ENCODE results near the gene SIGLEC8.

Gene SIGLEC8

DNA sequence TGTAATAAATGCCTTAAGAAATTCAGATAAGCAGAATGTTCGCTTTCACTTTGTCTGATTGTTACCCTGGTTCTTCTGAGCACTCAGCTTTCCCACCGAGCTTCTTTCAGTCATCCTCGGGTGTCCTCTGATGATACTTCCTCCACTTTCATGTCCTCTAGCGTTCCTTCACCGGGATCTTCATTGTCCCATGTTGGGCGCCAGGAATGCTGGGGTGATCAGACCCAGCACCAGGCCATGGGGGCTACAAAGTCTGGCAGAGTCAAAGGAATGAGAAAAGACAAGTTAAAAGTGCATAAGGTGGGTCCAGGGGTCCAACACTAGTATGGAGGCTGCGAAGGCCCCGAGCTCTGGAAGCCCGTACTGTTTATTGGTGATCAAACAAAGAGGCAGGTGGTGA, 56.1 kb downstream of the SIGLEC8 start:
- no peak for DNase-seq (ENCODE audit: low read depth in 2 of 2)

Measured in stimulated activated CD4-positive, alpha-beta T cell treated with anti-CD3 and anti-CD28 coated beads, Interleukin-1b, Interleukin-23, amount 100 ng/mL, for 4 hours (primary cell).